Testis (tissue), 3 donors: ENCODE data around the gene FAM131B. TPM values are rescaled to one million over a fixed set of nuclear protein-coding genes. Genes with fewer than 3 reads are reported as not detected.

Experiments used
- DNase-seq: peaks from one replicate; pipeline ENCODE4 v3.0.0-alpha.2; 2019
- H3K27ac ChIP-seq, 2 donors: fragments of 200-600 bp; sonication (generic); one replicate each; pipeline ENCODE4 v1.5.1; 2019
- H3K27me3 ChIP-seq: fragments of 200-600 bp; sonication (generic); one replicate; pipeline ENCODE4 v1.5.1; 2019
- H3K36me3 ChIP-seq: fragments of 200-600 bp; sonication (generic); one replicate; pipeline ENCODE4 v1.5.1; 2017; ENCODE audit warnings: low read depth; ENCODE audit errors: missing control alignments
- H3K4me1 ChIP-seq: fragments of 200-600 bp; sonication (generic); one replicate; pipeline ENCODE4 v1.5.1; 2019
- H3K4me3 ChIP-seq, 2 donors: fragments of 200-600 bp; sonication (generic); one replicate each; pipeline ENCODE4 v1.5.1; 2017 to 2019
- H3K9me3 ChIP-seq: fragments of 200-600 bp; sonication (generic); one replicate; pipeline ENCODE4 v1.5.1; 2017
- POLR2A ChIP-seq: fragments of 450-650 bp; IDR thresholded peaks from one replicate; pipeline ENCODE4 v1.6.1; 2017; ENCODE audit warnings: antibody characterized with exemption, mild to moderate bottlenecking, moderate library complexity
- WGBS, 2 donors: methylation state at CpG; one replicate each; pipeline ENCODE4 v1.1.5; 2018; 5-methylcytosine and 5-hydroxymethylcytosine counted together
- intact Hi-C: fragments of 100-400 bp; cut with DNase I; formaldehyde crosslinking; loops from one replicate; pipeline ENCODE4 v1.15.1; 2023; ENCODE audit warnings: low total_unique reads
- polyA plus RNA-seq: library from polyadenylated mRNA; stranded (reverse); fragments of 350-450 nt; fragmentation: Illumina TruSeq; extraction: RNeasy Lipid Tissue Mini Kit (QIAGEN cat#74804); gene quantifications from one replicate; pipeline ENCODE4 v1.2.3, GENCODE V29; 2014; ENCODE audit warnings: low read depth, low replicate concordance; ENCODE audit not compliant: insufficient read depth
- total RNA-seq, 2 donors: library from RNA; depleted of rRNA; stranded (reverse); fragments of >200 nt; gene quantifications; one replicate each; pipeline ENCODE4 v1.2.3, GENCODE V29; 2016
- TF ChIP-seq, protein P1 (sequence below), 3 experiments: fragments of 450-650 bp in 2 of 3; fragments of 200-600 bp in 1 of 3; sonication (generic) in 1 of 3; IDR thresholded peaks; one replicate each; pipeline ENCODE4 v1.5.1; 2016 to 2019; ENCODE audit warnings: antibody characterized with exemption in 3 of 3, mild to moderate bottlenecking in 2 of 3, moderate library complexity in 1 of 3

Gene FAM131B
- total and polyA plus RNA-seq, 3 donors from 2014 or later = 1.2 TPM

DNA sequence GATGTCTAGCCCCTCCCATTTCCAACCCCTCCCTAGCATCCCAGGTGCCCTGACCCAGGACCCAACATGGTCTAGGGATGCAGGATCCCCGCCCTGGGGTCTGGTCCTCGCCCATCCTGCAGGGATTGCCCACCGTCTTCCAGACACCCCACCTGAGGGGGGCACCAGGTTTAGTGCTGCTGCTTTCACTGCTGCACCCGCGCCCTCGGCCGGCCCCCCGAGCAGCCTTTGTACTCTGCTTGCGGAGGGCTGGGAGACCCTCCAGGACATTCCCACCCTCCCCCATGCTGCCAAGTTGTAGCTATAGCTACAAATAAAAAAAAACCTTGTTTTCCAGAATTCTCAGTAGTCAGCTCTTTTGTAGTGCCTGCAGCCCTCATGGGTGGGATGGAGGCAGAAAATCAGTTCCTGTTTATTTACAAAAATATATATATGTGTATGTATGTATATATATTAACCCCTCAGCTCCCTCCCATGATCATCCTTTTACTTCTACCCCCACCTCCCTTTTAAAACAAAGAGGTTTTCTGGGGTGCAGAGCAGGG lies 28.3 kb upstream of the FAM131B start:
- H3K27me3 ChIP-seq = no peaks in the 10 kb centered on the region
- intact Hi-C loops = no loop called here
- no peaks in the 10 kb centered on the region for H3K36me3 ChIP-seq
- no peak for DNase-seq
- peak overlapping the region; percentile 72 to 87 for H3K27ac ChIP-seq
- no peaks in the 10 kb centered on the region for H3K9me3 ChIP-seq
- H3K4me1 ChIP-seq = peaks cover 56% of the 10 kb centered on the region
- TF ChIP-seq, protein P1, sequence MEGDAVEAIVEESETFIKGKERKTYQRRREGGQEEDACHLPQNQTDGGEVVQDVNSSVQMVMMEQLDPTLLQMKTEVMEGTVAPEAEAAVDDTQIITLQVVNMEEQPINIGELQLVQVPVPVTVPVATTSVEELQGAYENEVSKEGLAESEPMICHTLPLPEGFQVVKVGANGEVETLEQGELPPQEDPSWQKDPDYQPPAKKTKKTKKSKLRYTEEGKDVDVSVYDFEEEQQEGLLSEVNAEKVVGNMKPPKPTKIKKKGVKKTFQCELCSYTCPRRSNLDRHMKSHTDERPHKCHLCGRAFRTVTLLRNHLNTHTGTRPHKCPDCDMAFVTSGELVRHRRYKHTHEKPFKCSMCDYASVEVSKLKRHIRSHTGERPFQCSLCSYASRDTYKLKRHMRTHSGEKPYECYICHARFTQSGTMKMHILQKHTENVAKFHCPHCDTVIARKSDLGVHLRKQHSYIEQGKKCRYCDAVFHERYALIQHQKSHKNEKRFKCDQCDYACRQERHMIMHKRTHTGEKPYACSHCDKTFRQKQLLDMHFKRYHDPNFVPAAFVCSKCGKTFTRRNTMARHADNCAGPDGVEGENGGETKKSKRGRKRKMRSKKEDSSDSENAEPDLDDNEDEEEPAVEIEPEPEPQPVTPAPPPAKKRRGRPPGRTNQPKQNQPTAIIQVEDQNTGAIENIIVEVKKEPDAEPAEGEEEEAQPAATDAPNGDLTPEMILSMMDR (IDR thresholded peaks at IDR 0.05) = no peak
- no peak for TF ChIP-seq POLR2A
- 61 to 82% methylated on average over 9 of the region's 9 CpGs for WGBS, 2 donors
- no peak overlapping the region for H3K4me3 ChIP-seq

GRCh38 chr7:143390104-143390772 lies 27.7 kb upstream of the FAM131B start:
- H3K4me1 ChIP-seq = peaks cover 56% of the 10 kb centered on the region
- no peaks in the 10 kb centered on the region for H3K9me3 ChIP-seq
- intact Hi-C loops = no loop called here
- 89 to 96% methylated on average over 2 to 10 of the region's 10 CpGs for WGBS, 2 donors
- TF ChIP-seq POLR2A = no peak
- TF ChIP-seq, protein P1 (IDR thresholded peaks at IDR 0.05) = no peak
- H3K4me3 ChIP-seq = no peak overlapping the region
- H3K27ac ChIP-seq = peak overlapping the region in 1 of 2 donors; percentile 87
- no peaks in the 10 kb centered on the region for H3K36me3 ChIP-seq
- no peak for DNase-seq
- no peaks in the 10 kb centered on the region for H3K27me3 ChIP-seq

DNA sequence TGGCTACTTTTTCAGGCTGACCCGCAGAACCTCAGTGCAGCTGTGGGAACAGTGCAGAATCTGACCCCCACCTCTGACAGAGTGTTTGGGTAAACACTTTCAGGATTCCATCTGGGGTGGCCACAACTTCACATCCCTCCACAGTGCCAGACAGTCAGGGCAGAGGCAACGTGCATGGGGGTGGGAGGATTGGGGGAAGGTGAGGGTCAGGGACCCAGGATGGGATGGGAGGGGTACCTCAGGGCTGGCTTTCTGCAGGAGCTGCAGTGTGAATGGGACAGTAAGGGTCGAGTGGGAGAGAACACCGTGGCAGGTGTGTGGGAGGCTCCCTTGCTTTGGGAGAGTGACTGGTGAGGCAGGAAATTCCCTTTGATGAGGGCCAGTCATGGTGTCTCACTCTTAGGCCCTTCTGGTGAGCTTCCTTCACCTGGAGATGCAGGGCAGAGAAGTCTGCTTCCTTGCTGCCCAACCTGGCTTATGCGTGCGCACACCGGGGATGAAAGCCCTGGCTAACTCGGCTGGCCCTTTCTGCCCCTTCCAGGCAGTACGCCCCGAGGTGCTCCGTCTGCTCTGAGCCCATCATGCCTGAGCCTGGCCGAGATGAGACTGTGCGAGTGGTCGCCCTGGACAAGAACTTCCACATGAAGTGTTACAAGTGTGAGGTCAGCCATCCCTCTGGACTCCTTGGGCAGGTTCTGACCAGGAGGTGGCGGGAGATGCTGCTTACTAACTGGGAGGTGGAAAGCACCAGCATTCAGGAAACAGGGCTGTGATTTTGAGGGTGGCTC lies 27.0 kb upstream of the FAM131B start:
- WGBS, 2 donors = 80 to 85% methylated on average over 8 to 15 of the region's 15 CpGs
- no peak for DNase-seq
- intact Hi-C loops = no loop called here
- no peaks in the 10 kb centered on the region for H3K27me3 ChIP-seq
- TF ChIP-seq, protein P1 (IDR thresholded peaks at IDR 0.05) = no peak
- no peak for TF ChIP-seq POLR2A
- no peak overlapping the region for H3K4me3 ChIP-seq
- no peak overlapping the region for H3K27ac ChIP-seq
- H3K9me3 ChIP-seq = no peaks in the 10 kb centered on the region
- peaks cover 61% of the 10 kb centered on the region for H3K4me1 ChIP-seq
- no peaks in the 10 kb centered on the region for H3K36me3 ChIP-seq

- H3K4me1 ChIP-seq = peaks cover 65% of the 10 kb centered on the region
- no peaks in the 10 kb centered on the region for H3K9me3 ChIP-seq
- no peak for TF ChIP-seq POLR2A
- H3K27ac ChIP-seq = no peak overlapping the region
- no peak overlapping the region for H3K4me3 ChIP-seq
- intact Hi-C loops = no loop called here
- no peaks in the 10 kb centered on the region for H3K36me3 ChIP-seq
- DNase-seq = no peak
- 86 to 92% methylated on average over 9 to 22 of the region's 28 CpGs for WGBS, 2 donors
- H3K27me3 ChIP-seq = no peaks in the 10 kb centered on the region
These were observed 26.1 kb upstream of the FAM131B start for GRCh38 chr7:143388491-143389101.

DNA sequence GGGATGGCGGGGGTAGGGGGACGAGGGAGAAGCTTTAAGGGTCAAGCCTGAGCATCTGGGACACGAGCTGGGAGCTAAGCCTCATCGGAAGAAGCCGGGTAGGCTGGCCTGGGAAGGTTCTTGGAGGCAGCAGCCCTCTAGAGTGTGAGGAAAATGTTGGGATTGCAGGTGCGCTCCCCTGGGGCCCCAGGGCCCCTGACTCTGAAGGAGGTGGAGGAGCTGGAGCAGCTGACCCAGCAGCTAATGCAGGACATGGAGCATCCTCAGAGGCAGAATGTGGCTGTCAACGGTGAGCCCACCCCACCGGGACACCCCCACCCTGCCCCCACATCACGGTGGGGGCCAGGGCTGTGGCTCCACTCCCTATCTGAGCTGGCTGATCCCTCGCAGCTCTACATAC lies 25.5 kb upstream of the FAM131B start:
- Histone ChIP-seq H3K9me3 (no peaks in the 10 kb centered on the region), H3K4me3 (no peak overlapping the region), H3K27ac (no peak overlapping the region), H3K4me1 (peaks cover 66% of the 10 kb centered on the region), H3K36me3 (no peaks in the 10 kb centered on the region), H3K27me3 (no peaks in the 10 kb centered on the region)
- 78 to 89% methylated on average over 8 to 10 of the region's 10 CpGs for WGBS, 2 donors
- no peak for TF ChIP-seq POLR2A
- TF ChIP-seq, protein P1 (IDR thresholded peaks at IDR 0.05) = no peak
- intact Hi-C loops = no loop called here
- no peak for DNase-seq
